Tibial nerve (tissue), 3 donors: ENCODE data around the gene CSPG4.

Experiments
- POLR2A ChIP-seq, 2 donors: fragments of 450-650 bp; IDR thresholded peaks; one replicate each; pipeline ENCODE4 v1.6.1; 2017; ENCODE audit warnings: antibody characterized with exemption in 2 of 2, mild to moderate bottlenecking in 2 of 2, moderate library complexity in 2 of 2
- TF ChIP-seq, protein P1 (sequence below), 5 experiments: fragments of 200-600 bp in 3 of 5; fragments of 450-650 bp in 2 of 5; sonication (generic) in 3 of 5; IDR thresholded peaks; one replicate each; pipeline ENCODE4 v1.5.1; 2016 to 2019; ENCODE audit warnings: antibody characterized with exemption in 5 of 5, mild to moderate bottlenecking in 3 of 5, moderate library complexity in 2 of 5

DNA sequence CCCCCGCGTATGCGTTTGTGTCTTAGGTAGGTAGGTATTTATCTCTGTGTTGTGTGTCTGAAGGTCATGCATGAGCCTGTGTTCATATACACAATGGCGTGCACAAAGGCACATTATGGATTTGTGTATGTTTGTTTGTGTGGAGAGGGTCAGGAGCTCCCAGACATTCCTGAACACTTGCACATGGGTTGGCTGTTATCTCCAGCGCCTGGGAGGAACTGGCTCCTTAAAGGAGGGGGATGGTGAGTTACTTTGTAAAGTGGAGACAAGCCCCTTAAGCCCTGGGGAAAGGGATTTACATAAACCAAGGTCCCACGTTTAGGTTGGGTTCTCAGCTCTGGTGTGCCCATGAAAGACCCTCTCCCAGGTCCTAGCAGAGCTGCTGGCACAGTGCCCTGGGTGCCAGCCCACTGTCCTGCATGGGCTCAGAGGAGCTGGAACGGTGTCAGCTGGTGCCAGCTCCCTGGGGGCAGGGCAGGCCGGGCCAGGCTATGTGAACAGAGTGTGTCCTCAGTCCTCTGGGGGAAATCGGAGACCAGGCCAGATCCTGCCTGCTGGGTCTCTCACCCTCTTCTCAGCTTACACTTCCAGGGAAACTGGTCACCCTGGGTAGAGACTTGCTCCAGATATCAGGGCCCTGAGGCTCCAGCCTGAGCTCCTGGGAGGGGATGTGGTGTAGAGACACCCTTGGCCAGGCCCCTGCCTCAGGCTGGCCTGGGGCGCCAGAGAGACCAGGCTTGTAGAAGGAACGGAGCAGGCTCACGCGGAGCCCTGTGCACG is 39.8 kb downstream of the CSPG4 start:
- no peak for TF ChIP-seq POLR2A (IDR thresholded peaks at IDR 0.05)
- TF ChIP-seq, protein P1, sequence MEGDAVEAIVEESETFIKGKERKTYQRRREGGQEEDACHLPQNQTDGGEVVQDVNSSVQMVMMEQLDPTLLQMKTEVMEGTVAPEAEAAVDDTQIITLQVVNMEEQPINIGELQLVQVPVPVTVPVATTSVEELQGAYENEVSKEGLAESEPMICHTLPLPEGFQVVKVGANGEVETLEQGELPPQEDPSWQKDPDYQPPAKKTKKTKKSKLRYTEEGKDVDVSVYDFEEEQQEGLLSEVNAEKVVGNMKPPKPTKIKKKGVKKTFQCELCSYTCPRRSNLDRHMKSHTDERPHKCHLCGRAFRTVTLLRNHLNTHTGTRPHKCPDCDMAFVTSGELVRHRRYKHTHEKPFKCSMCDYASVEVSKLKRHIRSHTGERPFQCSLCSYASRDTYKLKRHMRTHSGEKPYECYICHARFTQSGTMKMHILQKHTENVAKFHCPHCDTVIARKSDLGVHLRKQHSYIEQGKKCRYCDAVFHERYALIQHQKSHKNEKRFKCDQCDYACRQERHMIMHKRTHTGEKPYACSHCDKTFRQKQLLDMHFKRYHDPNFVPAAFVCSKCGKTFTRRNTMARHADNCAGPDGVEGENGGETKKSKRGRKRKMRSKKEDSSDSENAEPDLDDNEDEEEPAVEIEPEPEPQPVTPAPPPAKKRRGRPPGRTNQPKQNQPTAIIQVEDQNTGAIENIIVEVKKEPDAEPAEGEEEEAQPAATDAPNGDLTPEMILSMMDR (IDR thresholded peaks at IDR 0.05) = no peak
